Activated CD4-positive, alpha-beta T cell treated with anti-CD3 and anti-CD28 coated beads, Interleukin-2, Interleukin-4, amounts not matched to agents 100 ng/mL and 50 ng/mL, durations not matched to agents 16 hours and 8 hours (primary cell): ENCODE results near the gene ERF.

Source experiments
- DNase-seq: peaks from one replicate; pipeline ENCODE4 v3.0.0-alpha.2; 2020; ENCODE audit warnings: low spot score

ERF gene

GRCh38 chr19:42287017-42287826 lies 32.3 kb upstream of the ERF start:
- no peak for DNase-seq

- no peak for DNase-seq
Observed at GRCh38 chr19:42286349-42287016, 31.6 kb upstream of the ERF start.

- DNase-seq = no peak
Observed at GRCh38 chr19:42285988-42286348, 31.0 kb upstream of the ERF start.

- no peak for DNase-seq
Observed at GRCh38 chr19:42285541-42285941, 30.6 kb upstream of the ERF start.

GRCh38 chr19:42284591-42285341 lies 29.8 kb upstream of the ERF start:
- no peak for DNase-seq

- DNase-seq = peak; percentile 86
Observed at GRCh38 chr19:42284066-42284501, 29.2 kb upstream of the ERF start.

GRCh38 chr19:42283188-42284065 lies 28.5 kb upstream of the ERF start:
- peak; percentile 96 for DNase-seq

GRCh38 chr19:42282819-42283187 lies 27.9 kb upstream of the ERF start:
- no peak for DNase-seq

GRCh38 chr19:42281827-42282762 lies 27.2 kb upstream of the ERF start:
- DNase-seq = no peak

GRCh38 chr19:42281146-42281826 lies 26.4 kb upstream of the ERF start:
- peak; percentile 27 for DNase-seq

- no peak for DNase-seq
Observed at GRCh38 chr19:42280815-42281145, 25.9 kb upstream of the ERF start.

GRCh38 chr19:42279902-42280814 lies 25.2 kb upstream of the ERF start:
- peak; percentile 96 for DNase-seq

- no peak for DNase-seq
Observed at GRCh38 chr19:42279155-42279901, 24.4 kb upstream of the ERF start.

GRCh38 chr19:42278452-42279154 lies 23.7 kb upstream of the ERF start:
- no peak for DNase-seq

GRCh38 chr19:42277821-42278451 lies 23.0 kb upstream of the ERF start:
- no peak for DNase-seq

GRCh38 chr19:42276821-42277220 lies 21.9 kb upstream of the ERF start:
- peak; percentile 78 for DNase-seq

- DNase-seq = no peak
Observed at GRCh38 chr19:42276284-42276683, 21.4 kb upstream of the ERF start.
